AG04450 (cell line): ENCODE measurements around the gene CATSPERD. TPM values are rescaled to one million over a fixed set of nuclear protein-coding genes. Genes with fewer than 3 reads are reported as not detected.

Source experiments
- CTCF ChIA-PET: fragments of 300-600, 350-600 bp; formaldehyde crosslinking; extraction: SDS; loops from one replicate; lab custom pipeline; 2022; ENCODE audit warnings: antibody characterized with exemption, inconsistent platforms; lab: Charles Lee
- POLR2A ChIA-PET: fragments of 350-600 bp; formaldehyde crosslinking; extraction: SDS; loops from one replicate; lab custom pipeline; 2021; ENCODE audit warnings: antibody characterized with exemption, inconsistent platforms; lab: Yijun Ruan, JAX
- DNase-seq: peaks from one replicate; pipeline ENCODE4 v3.0.0-alpha.2; 2011; ENCODE audit warnings: low read depth, low spot score
- H3K27ac ChIP-seq: one replicate; pipeline ENCODE4 v1.5.1; 2012; ENCODE audit warnings: low read depth, low read length, control low read depth
- H3K27me3 ChIP-seq: one replicate; pipeline ENCODE4 v1.6.0; 2012; ENCODE audit warnings: low read length; ENCODE audit not compliant: control insufficient read depth, insufficient read depth
- H3K4me3 ChIP-seq: 2 replicates; pipeline ENCODE4 v1.5.1; 2011; ENCODE audit warnings: mild to moderate bottlenecking, low read depth, low read length, control low read depth
- H3K9me3 ChIP-seq: 2 replicates; pipeline ENCODE4 v1.5.1; 2012; ENCODE audit warnings: low read length; ENCODE audit not compliant: control insufficient read depth, insufficient read depth
- polyA plus RNA-seq: library from polyadenylated mRNA; depleted of rRNA; stranded (reverse); fragments of >200 nt; gene quantifications from 2 replicates; pipeline ENCODE4 v1.2.3, GENCODE V29; 2011
- TF ChIP-seq, protein P1 (sequence below): IDR thresholded peaks from 2 replicates; pipeline ENCODE4 v1.5.1; 2011; ENCODE audit warnings: low read depth, low read length, control low read depth, inconsistent platforms

Gene CATSPERD
- polyA plus RNA-seq, 1 experiment: not detected

DNA sequence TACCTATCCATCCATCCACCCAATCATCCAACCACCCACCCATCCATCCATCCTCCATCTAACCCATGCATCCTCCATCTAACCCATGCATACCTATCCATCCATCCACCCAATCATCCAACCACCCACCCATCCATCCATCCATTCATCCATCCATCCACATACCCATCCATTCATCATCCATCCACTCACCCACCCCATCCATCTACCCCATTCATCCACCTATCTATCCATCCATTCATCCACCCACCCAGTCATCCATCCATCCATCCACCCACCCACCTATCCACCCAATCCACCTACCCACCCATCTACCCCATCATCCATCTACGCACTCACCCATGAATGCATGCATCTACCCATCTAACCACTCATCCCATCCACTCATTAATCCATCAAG, 46.7 kb upstream of the CATSPERD start:
- Histone ChIP-seq H3K27me3 (no peaks in the 10 kb centered on the region), H3K27ac (no peak overlapping the region), H3K4me3 (no peak overlapping the region), H3K9me3 (no peaks in the 10 kb centered on the region)
- ChIA-PET CTCF (no interaction called here), POLR2A (no interaction called here)
- TF ChIP-seq, protein P1, sequence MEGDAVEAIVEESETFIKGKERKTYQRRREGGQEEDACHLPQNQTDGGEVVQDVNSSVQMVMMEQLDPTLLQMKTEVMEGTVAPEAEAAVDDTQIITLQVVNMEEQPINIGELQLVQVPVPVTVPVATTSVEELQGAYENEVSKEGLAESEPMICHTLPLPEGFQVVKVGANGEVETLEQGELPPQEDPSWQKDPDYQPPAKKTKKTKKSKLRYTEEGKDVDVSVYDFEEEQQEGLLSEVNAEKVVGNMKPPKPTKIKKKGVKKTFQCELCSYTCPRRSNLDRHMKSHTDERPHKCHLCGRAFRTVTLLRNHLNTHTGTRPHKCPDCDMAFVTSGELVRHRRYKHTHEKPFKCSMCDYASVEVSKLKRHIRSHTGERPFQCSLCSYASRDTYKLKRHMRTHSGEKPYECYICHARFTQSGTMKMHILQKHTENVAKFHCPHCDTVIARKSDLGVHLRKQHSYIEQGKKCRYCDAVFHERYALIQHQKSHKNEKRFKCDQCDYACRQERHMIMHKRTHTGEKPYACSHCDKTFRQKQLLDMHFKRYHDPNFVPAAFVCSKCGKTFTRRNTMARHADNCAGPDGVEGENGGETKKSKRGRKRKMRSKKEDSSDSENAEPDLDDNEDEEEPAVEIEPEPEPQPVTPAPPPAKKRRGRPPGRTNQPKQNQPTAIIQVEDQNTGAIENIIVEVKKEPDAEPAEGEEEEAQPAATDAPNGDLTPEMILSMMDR: no peak
- no peak for DNase-seq

DNA sequence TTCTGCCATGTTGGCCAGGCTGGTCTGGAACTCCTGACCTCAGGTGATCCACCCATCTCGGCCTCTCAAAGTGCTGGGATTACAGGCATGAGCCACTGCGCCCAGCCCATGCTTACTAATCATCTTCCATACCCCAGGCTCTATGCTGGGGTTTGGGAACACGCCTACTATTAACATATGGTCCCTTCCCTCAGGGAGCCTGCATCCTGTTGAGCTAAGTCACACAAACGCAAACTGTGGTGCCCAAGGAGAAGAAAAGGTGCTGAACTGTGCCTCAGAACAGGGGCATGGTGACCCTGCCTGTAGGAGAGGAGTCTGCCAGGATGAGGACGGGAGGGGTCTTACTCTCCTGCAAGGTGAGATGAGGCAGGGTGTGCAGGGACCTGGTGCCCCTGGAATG, 45.7 kb upstream of the CATSPERD start:
- POLR2A ChIA-PET: interaction anchor here (0.7 to 1.4 kb wide), 2 partner anchors 13 to 15 kb away, joined by 3 to 6 read pairs; partner anchors contain the start of gene RPL36
- CTCF ChIA-PET: interaction anchor here (1.0 kb wide), 1 partner anchor 12 kb away, joined by 3 read pairs; no protein-coding TSS in a partner anchor
- DNase-seq: no peak
- TF ChIP-seq, protein P1: no peak
- Histone ChIP-seq H3K27ac (no peak overlapping the region), H3K9me3 (no peaks in the 10 kb centered on the region; the same call in 1 of the 2 replicates), H3K27me3 (no peaks in the 10 kb centered on the region), H3K4me3 (no peak overlapping the region)

DNA sequence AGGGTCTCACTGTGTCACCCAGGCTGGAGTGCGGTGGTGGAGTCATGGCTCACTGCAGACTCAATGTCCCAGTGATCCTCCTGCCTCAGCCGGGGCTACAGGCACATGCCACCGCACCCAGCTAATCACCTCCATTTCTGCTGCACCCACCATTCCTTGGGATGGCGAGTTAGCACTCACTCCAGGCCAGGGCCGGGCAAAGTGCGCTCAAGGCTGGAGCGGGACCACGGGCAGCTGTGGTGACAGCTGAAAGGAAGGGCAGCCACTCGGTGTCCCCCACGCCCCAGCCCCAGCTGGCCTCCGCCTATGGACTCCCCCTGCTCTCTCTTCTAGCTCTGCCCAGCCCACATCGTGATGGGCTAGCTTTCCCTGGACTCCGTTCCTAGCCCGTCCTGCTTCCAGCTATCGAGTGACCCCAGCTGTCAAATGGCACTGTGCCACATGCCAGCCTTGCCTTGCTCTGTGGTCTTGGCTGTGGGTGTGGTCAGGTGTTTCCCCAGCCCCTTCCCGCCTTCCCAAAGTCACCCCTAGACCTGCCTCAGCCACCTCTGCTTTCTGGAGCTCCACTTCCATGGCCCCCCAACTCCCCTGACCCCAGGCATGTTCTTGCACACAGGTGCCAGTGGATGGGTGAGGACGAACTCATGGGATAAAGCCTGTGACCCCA, 44.2 kb upstream of the CATSPERD start:
- DNase-seq: no peak
- ChIA-PET POLR2A (interaction anchor here (1.4 kb wide), 1 partner anchor 14 kb away, joined by 3 read pairs; the partner anchor contains the start of gene RPL36), CTCF (interaction anchor here (0.9 kb wide), 1 partner anchor 11 kb away, joined by 3 read pairs; no protein-coding TSS in a partner anchor)
- TF ChIP-seq, protein P1: no peak
- Histone ChIP-seq H3K9me3 (peaks cover 4% of the 10 kb centered on the region; the same call in 1 of the 2 replicates), H3K27ac (no peak overlapping the region), H3K4me3 (no peak overlapping the region), H3K27me3 (no peaks in the 10 kb centered on the region)

DNA sequence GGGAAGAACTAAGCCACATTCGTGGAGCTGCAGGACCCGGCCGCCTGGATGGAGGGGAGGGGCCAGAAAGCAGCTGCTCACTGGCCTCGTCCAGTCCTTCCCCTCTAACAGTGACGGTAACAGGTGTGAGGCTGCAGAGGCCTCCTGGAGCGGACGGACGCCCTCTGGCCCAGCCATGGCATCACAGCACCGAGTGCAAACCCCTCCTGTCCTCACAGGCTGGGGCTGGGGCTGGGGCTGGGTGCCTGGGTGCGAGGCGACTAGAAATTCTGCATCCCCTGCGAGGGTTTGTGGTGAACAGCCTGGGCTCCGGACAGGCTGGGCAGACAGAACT, 43.7 kb upstream of the CATSPERD start:
- CTCF ChIA-PET: interaction anchor here (0.9 kb wide), 1 partner anchor 11 kb away, joined by 3 read pairs; no protein-coding TSS in a partner anchor
- no peak overlapping the region for H3K27ac ChIP-seq
- POLR2A ChIA-PET: no interaction called here
- H3K9me3 ChIP-seq: peaks cover 4% of the 10 kb centered on the region; the same call in 1 of the 2 replicates
- TF ChIP-seq, protein P1: no peak
- no peaks in the 10 kb centered on the region for H3K27me3 ChIP-seq
- no peak for DNase-seq
- no peak overlapping the region for H3K4me3 ChIP-seq

DNA sequence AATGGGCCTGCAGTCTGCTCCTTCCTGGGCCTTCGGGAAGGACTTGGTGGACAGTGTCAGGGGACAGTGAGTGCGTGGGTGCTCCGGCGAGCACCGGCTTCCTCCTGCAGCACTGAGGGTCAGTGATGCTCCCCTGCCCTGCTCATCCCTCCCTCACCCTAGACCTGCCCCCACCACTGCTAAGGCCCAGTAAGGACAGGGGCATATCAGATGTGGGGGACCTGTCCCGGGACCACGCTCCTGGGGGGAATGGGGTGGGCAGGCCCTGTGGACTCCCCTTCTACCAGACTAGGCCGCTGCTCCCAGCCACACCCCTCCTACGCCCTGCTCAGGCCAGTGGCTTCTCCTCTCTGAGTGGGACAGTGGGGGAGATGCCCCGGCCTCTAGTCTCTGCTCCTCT, 43.3 kb upstream of the CATSPERD start:
- H3K9me3 ChIP-seq: peaks cover 4% of the 10 kb centered on the region; the same call in 1 of the 2 replicates
- no peak overlapping the region for H3K4me3 ChIP-seq
- ChIA-PET POLR2A (no interaction called here), CTCF (interaction anchor here (0.9 kb wide), 1 partner anchor 10 kb away, joined by 3 read pairs; no protein-coding TSS in a partner anchor)
- no peak for DNase-seq
- TF ChIP-seq, protein P1: no peak
- no peaks in the 10 kb centered on the region for H3K27me3 ChIP-seq
- H3K27ac ChIP-seq: no peak overlapping the region
